Esophagus squamous epithelium (tissue), 4 donors: ENCODE data around the gene LGALS13.

Source experiments
- POLR2A ChIP-seq, 4 donors: fragments of 450-650 bp; IDR thresholded peaks; one replicate each; pipeline ENCODE4 v1.6.1; 2017; ENCODE audit warnings: antibody characterized with exemption in 4 of 4, mild to moderate bottlenecking in 4 of 4, moderate library complexity in 3 of 4
- TF ChIP-seq, protein P1 (sequence below), 6 experiments: fragments of 450-650 bp in 4 of 6; fragments of 200-600 bp in 2 of 6; sonication (generic) in 2 of 6; IDR thresholded peaks; one replicate each; pipeline ENCODE4 v1.5.1; 2016 to 2019; ENCODE audit warnings: antibody characterized with exemption in 6 of 6, mild to moderate bottlenecking in 4 of 6, moderate library complexity in 4 of 6

DNA sequence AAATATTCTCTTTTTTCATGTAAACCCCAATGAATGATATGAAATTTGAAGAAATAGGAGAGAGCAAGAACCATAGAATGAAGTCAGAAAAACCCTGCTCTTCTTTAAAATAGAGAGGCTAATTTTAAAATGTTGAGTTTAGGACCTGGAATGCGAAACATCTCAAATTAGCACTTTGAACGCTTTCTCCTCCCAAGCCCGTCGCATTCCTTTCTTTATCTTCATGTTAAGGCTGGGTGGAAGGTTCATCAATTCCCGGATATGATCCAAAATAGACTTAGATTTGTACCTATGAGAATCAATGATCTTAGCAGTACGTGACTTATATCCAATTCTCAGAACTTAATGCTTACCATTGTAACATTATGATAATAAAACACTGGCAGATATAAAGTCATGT lies 29.3 kb downstream of the LGALS13 start:
- TF ChIP-seq POLR2A (IDR thresholded peaks at IDR 0.05): no peak
- TF ChIP-seq, protein P1, sequence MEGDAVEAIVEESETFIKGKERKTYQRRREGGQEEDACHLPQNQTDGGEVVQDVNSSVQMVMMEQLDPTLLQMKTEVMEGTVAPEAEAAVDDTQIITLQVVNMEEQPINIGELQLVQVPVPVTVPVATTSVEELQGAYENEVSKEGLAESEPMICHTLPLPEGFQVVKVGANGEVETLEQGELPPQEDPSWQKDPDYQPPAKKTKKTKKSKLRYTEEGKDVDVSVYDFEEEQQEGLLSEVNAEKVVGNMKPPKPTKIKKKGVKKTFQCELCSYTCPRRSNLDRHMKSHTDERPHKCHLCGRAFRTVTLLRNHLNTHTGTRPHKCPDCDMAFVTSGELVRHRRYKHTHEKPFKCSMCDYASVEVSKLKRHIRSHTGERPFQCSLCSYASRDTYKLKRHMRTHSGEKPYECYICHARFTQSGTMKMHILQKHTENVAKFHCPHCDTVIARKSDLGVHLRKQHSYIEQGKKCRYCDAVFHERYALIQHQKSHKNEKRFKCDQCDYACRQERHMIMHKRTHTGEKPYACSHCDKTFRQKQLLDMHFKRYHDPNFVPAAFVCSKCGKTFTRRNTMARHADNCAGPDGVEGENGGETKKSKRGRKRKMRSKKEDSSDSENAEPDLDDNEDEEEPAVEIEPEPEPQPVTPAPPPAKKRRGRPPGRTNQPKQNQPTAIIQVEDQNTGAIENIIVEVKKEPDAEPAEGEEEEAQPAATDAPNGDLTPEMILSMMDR (IDR thresholded peaks at IDR 0.05): no peak
